Naive thymus-derived CD8-positive, alpha-beta T cell (primary cell): ENCODE data around the gene ASXL1. TPM values are rescaled to one million over a fixed set of nuclear protein-coding genes. Genes with fewer than 3 reads are reported as not detected.
"Not testable (repeated sequence)": the region's sequence is repeated elsewhere in the genome, so short reads cannot be mapped to it uniquely, and the experiment has no call there.

Experiments
- ATAC-seq, 2 donors: fragments of 150-1000 bp; cut with Tn5 transposase in 1 of 2; sonication (Bioruptor Pico), chemical (Tn5 transposase) in 1 of 2; 1 replicate in 1 of 2; 2 replicates in 1 of 2; pipeline ENCODE4 v1.10.0; 2021; ENCODE audit warnings: mild to moderate bottlenecking in 2 of 2, moderate library complexity in 2 of 2
- POLR2A ChIA-PET: fragments of 350-600 bp; sonication (Branson Sonifier 250); formaldehyde crosslinking; loops from one replicate; lab custom pipeline; 2021; ENCODE audit warnings: antibody characterized with exemption; lab: Charles Lee
- DNase-seq, 10 donors: peaks; one replicate each; pipeline versions ENCODE4 v3.0.0 to v3.0.0-alpha.2; 2020 to 2022
- H3K27ac Mint-ChIP-seq, 10 donors: one replicate each; pipeline ENCODE4 v1.8.0; 2020 to 2022; ENCODE audit warnings: mild to moderate bottlenecking in 10 of 10, mixed read lengths in 10 of 10, moderate library complexity in 4 of 10, inconsistent platforms in 1 of 10
- H3K27me3 Mint-ChIP-seq, 5 donors: one replicate each; pipeline ENCODE4 v1.8.0; 2021 to 2022; ENCODE audit warnings: mixed read lengths in 5 of 5
- H3K36me3 Mint-ChIP-seq, 3 donors: one replicate each; pipeline ENCODE4 v1.8.0; 2020 to 2022; ENCODE audit warnings: mixed read lengths in 3 of 3, mild to moderate bottlenecking in 2 of 3, inconsistent platforms in 1 of 3
- H3K4me1 Mint-ChIP-seq, 4 donors: one replicate each; pipeline ENCODE4 v1.8.0; 2021 to 2022; ENCODE audit warnings: mixed read lengths in 4 of 4
- H3K4me3 Mint-ChIP-seq, 10 donors: one replicate each; pipeline ENCODE4 v1.8.0; 2020 to 2022; ENCODE audit warnings: mild to moderate bottlenecking in 10 of 10, mixed read lengths in 10 of 10, moderate library complexity in 6 of 10, inconsistent platforms in 1 of 10
- H3K9me3 Mint-ChIP-seq, 9 donors: one replicate each; pipeline ENCODE4 v1.8.0; 2020 to 2022; ENCODE audit warnings: mixed read lengths in 9 of 9, mild to moderate bottlenecking in 3 of 9, inconsistent platforms in 1 of 9, moderate library complexity in 1 of 9
- polyA plus RNA-seq, 3 donors: library from polyadenylated mRNA; unstranded; fragments of 300-500 nt; fragmentation: Illumina TruSeq; gene quantifications; one replicate each; pipeline ENCODE4 v1.2.3, GENCODE V29; 2021
- total RNA-seq, 8 experiments: library from RNA in 2 of 8; stranded (reverse) in 2 of 8; gene quantifications; one replicate each; pipeline ENCODE4 v1.2.3 and lab custom pipeline; 2021 to 2026

The ASXL1 gene
- total and polyA plus RNA-seq, 5 experiments from 2014 or later = 15.2 to 149 (median 20.1) TPM

DNA sequence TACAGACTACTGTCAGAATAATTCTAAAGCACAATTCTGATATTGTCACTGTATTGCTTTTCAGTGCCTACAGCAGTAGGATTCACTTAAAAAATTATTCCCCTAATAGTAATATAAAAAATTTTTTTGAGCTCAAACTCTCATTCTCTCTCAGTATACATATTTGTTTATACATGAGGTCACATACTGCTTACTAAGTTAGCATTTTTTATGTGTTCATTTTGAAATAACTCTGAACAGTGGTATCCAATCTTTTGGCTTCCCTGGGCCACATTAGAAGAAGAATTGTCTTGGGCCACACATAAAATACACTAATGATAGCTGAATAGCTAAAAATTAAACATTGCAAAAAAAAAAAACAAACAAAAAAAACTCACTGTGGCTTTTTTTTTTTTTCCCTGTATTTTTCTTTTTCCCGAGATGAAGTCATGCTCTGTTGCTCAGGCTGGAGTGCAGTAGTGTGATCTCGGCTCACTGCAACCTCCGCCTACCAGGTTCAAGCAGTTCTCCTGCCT, 38.6 kb downstream of the ASXL1 start:
- Mint-ChIP-seq H3K36me3 (peaks cover 21 to 70% (median 42%) of the 10 kb centered on the region in 3 donors), H3K4me3 (no peak overlapping the region), H3K27me3 (no peaks in the 10 kb centered on the region), H3K9me3 (peaks cover 0 to 28% (median 18%) of the 10 kb centered on the region in 9 donors), H3K27ac (peak overlapping the region in 1 of 10 donors; percentile 58), H3K4me1 (peaks cover 23 to 48% (median 37%) of the 10 kb centered on the region in 4 donors)
- POLR2A ChIA-PET = interaction anchor here (1.2 kb wide), 1 partner anchor 10 kb away, joined by 4 read pairs; no protein-coding TSS in a partner anchor
- no peak for ATAC-seq
- DNase-seq = no peak

GRCh38 chr20:32397567-32398084, 39.5 kb downstream of the ASXL1 start:
- H3K4me1 Mint-ChIP-seq = peaks cover 24 to 52% (median 36%) of the 10 kb centered on the region in 4 donors
- H3K4me3 Mint-ChIP-seq = no peak overlapping the region
- DNase-seq (no peak), ATAC-seq (no peak)
- peaks cover 0 to 28% (median 18%) of the 10 kb centered on the region in 9 donors for H3K9me3 Mint-ChIP-seq
- H3K27me3 Mint-ChIP-seq = no peaks in the 10 kb centered on the region
- H3K36me3 Mint-ChIP-seq = peaks cover 21 to 73% (median 42%) of the 10 kb centered on the region in 3 donors
- POLR2A ChIA-PET = no interaction called here
- peak overlapping the region in 4 of 10 donors; percentile 9 to 44 (median 26) for H3K27ac Mint-ChIP-seq

DNA sequence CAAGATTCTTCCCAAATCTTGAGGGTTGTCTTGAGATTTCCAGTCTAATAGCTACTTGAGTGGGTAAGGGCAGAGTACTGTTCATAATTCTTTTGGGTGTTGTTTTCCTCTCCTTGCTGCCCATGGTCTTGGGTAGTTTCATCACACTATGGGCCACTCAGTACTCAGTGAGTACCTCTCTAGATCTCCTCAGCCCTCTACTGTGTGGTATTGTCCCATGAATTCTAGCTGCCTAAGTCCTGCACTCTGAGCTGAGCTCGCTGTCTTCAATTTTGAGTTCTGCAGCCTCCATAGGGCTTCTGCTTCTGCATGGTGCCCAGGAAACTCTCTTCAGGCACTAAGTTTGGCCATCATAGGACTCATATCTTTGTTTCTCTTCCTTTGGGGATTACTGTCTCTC, 42.3 kb downstream of the ASXL1 start:
- Mint-ChIP-seq H3K36me3 (peaks cover 13 to 54% (median 27%) of the 10 kb centered on the region in 3 donors), H3K4me1 (peaks cover 32 to 51% (median 42%) of the 10 kb centered on the region in 4 donors), H3K4me3 (peak overlapping the region in 7 of 10 donors; percentile 1 to 40 (median 16)), H3K27ac (peak overlapping the region in 8 of 10 donors; percentile 6 to 82 (median 32)), H3K27me3 (no peaks in the 10 kb centered on the region), H3K9me3 (peaks cover 0 to 14% (median 10%) of the 10 kb centered on the region in 9 donors)
- ATAC-seq = no peak
- POLR2A ChIA-PET = interaction anchor here (1.0 to 1.1 kb wide), 2 partner anchors 41 to 251 kb away, joined by 3 to 5 read pairs; no protein-coding TSS in a partner anchor
- no peak for DNase-seq

DNA sequence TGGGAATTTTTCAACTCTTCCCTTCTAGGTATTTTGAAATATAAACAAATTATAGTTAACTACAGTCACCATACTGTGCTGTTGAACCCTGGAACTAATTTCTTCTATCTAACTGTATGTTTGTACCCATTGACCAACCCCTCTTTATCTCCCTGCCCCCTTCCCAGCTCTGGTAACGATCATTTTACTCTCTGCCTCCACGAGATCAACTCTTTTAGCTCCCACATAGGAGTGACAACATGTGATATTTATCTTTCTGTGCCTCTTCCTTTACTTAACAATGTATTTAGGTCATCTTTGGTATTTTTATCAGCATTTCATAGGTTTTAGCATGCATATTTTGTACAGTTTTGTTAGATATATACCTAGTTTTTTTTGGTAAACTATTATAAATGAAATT, 45.9 kb downstream of the ASXL1 start:
- POLR2A ChIA-PET = no interaction called here
- H3K27me3 Mint-ChIP-seq = no peaks in the 10 kb centered on the region
- H3K9me3 Mint-ChIP-seq = no peaks in the 10 kb centered on the region
- peaks cover 0 to 35% (median 17%) of the 10 kb centered on the region in 3 donors for H3K36me3 Mint-ChIP-seq
- H3K4me1 Mint-ChIP-seq = peaks cover 40 to 71% (median 67%) of the 10 kb centered on the region in 4 donors
- no peak for ATAC-seq
- DNase-seq = no peak
- peak overlapping the region in 8 of 10 donors; percentile 1 to 45 (median 34) for H3K27ac Mint-ChIP-seq
- no peak overlapping the region for H3K4me3 Mint-ChIP-seq

- Mint-ChIP-seq H3K27me3 (no peaks in the 10 kb centered on the region), H3K4me3 (peak overlapping the region; percentile 48 to 89 (median 83)), H3K36me3 (peaks cover 0 to 13% (median 3%) of the 10 kb centered on the region in 3 donors), H3K4me1 (peaks cover 26 to 70% (median 59%) of the 10 kb centered on the region in 4 donors), H3K27ac (peak overlapping the region; percentile 80 to 98 (median 95)), H3K9me3 (no peaks in the 10 kb centered on the region)
- POLR2A ChIA-PET = interaction anchor here (0.8 to 5.5 kb wide), 3 partner anchors 10 to 48 kb away, joined by 4 to 23 read pairs (median 7); partner anchors contain the start of gene ASXL1
- DNase-seq (no peak), ATAC-seq (no peak)
These were observed 48.6 kb downstream of the ASXL1 start for GRCh38 chr20:32406701-32407100.

DNA sequence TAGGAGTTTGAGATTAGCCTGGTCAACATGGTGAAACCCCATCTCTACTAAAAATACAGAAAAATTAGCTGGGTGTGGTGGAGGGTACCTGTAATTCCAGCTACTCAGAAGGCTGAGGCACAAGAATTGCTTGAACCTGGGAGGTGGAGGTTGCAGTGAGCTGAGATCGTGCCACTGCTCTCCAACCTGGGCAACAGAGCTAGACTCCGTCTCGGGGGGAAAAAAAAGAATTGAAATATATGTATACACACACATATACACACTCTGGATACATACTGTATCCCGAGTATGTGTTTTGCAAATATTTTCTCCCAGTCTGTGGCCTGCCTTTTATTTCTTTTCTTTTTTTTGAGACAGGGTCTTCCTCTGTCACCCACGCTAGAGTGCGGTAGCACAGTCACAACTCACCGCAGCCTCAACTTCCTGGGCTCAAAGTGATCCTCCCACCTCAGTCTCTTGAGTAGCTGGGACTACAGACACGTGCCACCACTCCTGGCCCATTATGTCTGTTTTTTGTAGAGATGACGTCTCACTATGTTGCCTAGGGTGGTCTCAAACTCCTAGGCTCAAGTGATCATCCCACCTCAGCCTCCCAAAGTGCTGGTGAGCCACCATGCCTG, 49.1 kb downstream of the ASXL1 start:
- ATAC-seq = peak; percentile 97 to 99
- not testable (repeated sequence) for H3K27me3 Mint-ChIP-seq, H3K36me3 Mint-ChIP-seq, H3K9me3 Mint-ChIP-seq
- Mint-ChIP-seq H3K4me1 (peaks cover 30 to 71% (median 64%) of the 10 kb centered on the region in 4 donors), H3K4me3 (peak overlapping the region; percentile 66 to 89 (median 83)), H3K27ac (peak overlapping the region; percentile 80 to 98 (median 95))
- POLR2A ChIA-PET = interaction anchor here (0.9 to 5.5 kb wide), 3 partner anchors 11 to 103 kb away, joined by 3 to 23 read pairs (median 4); partner anchors contain the start of gene ASXL1
- DNase-seq = peak; percentile 32 to 90 (median 74)

GRCh38 chr20:32411955-32412706, 54.0 kb downstream of the ASXL1 start:
- peaks cover 35 to 78% (median 75%) of the 10 kb centered on the region in 4 donors for H3K4me1 Mint-ChIP-seq
- POLR2A ChIA-PET = interaction anchor here (0.6 to 0.8 kb wide), 4 partner anchors 8 to 161 kb away, joined by 3 to 7 read pairs (median 4); no protein-coding TSS in a partner anchor
- H3K27me3 Mint-ChIP-seq = no peaks in the 10 kb centered on the region
- DNase-seq (peak in 3 of 10 donors; percentile 16 to 31 (median 27)), ATAC-seq (peak in 1 of 2 donors; percentile 12)
- H3K4me3 Mint-ChIP-seq = peak overlapping the region in 9 of 10 donors; percentile 12 to 70 (median 54)
- peaks cover 0 to 17% (median 4%) of the 10 kb centered on the region in 3 donors for H3K36me3 Mint-ChIP-seq
- no peaks in the 10 kb centered on the region for H3K9me3 Mint-ChIP-seq
- H3K27ac Mint-ChIP-seq = peak overlapping the region; percentile 6 to 86 (median 52)

- Mint-ChIP-seq H3K4me3 (peak overlapping the region in 7 of 10 donors; percentile 4 to 51 (median 22)), H3K9me3 (no peaks in the 10 kb centered on the region), H3K27me3 (no peaks in the 10 kb centered on the region), H3K36me3 (peaks cover 0 to 20% (median 9%) of the 10 kb centered on the region in 3 donors), H3K27ac (peak overlapping the region; percentile 1 to 58 (median 24)), H3K4me1 (peaks cover 38 to 68% (median 56%) of the 10 kb centered on the region in 4 donors)
- ATAC-seq (no peak), DNase-seq (no peak)
- POLR2A ChIA-PET = interaction anchor here (1.8 kb wide), 1 partner anchor 57 kb away, joined by 5 read pairs; the partner anchor contains the start of gene ASXL1
These were observed 57.4 kb downstream of the ASXL1 start for GRCh38 chr20:32415494-32415893.

GRCh38 chr20:32416206-32416605, 58.1 kb downstream of the ASXL1 start:
- peaks cover 0 to 20% (median 9%) of the 10 kb centered on the region in 3 donors for H3K36me3 Mint-ChIP-seq
- H3K9me3 Mint-ChIP-seq = no peaks in the 10 kb centered on the region
- H3K27me3 Mint-ChIP-seq = no peaks in the 10 kb centered on the region
- ATAC-seq = no peak
- peak overlapping the region in 2 of 10 donors; percentile 27 to 54 for H3K4me3 Mint-ChIP-seq
- peak overlapping the region in 2 of 10 donors; percentile 61 for H3K27ac Mint-ChIP-seq
- H3K4me1 Mint-ChIP-seq = peaks cover 40 to 69% (median 54%) of the 10 kb centered on the region in 4 donors
- DNase-seq = no peak
- POLR2A ChIA-PET = no interaction called here

DNA sequence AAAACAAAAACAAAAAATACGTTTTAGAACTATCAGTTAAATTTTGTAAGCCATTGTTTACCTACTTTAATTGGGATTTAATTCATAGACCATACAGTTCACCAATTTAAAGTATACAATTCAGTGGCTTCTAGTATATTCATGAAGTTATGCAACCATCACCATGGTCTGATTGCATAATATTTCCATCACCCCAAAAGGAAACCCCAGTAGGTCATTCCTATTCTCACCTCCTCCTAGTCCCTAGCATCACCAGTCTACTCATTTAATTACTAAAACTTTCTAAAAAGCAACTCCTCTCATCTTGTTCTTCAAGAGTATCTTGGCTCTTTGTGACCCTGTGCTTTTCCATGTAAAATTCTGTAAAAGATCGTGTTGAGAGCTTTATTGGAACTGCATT, 60.2 kb downstream of the ASXL1 start:
- no peak for ATAC-seq
- Mint-ChIP-seq H3K27ac (peak overlapping the region in 4 of 10 donors; percentile 8 to 26 (median 20)), H3K27me3 (no peaks in the 10 kb centered on the region), H3K4me3 (peak overlapping the region in 1 of 10 donors; percentile 13), H3K9me3 (no peaks in the 10 kb centered on the region), H3K36me3 (peaks cover 0 to 18% (median 7%) of the 10 kb centered on the region in 3 donors), H3K4me1 (peaks cover 33 to 53% (median 42%) of the 10 kb centered on the region in 4 donors)
- no peak for DNase-seq
- POLR2A ChIA-PET = interaction anchor here (0.6 to 0.7 kb wide), 2 partner anchors 15 to 92 kb away, joined by 3 to 8 read pairs; no protein-coding TSS in a partner anchor

DNA sequence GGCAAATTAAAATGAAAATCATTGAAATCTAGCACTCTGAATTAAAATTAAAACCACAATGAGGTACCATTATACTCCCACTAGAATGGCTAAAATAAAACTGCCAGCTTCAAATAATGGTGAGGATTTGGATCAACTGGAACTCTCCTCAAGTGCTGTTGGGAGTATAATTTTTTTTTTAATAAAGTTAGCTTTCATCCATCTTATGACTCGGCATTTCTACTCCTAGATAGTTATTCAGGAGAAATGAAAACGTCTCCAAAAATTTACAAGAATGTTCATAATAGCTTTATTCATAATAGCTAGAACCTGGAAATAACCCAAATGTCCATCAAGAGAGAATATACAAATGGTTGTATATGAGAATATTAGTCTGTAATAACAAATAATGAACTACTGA, 63.2 kb downstream of the ASXL1 start:
- Mint-ChIP-seq H3K4me3 (peak overlapping the region in 1 of 10 donors; percentile 24), H3K9me3 (no peaks in the 10 kb centered on the region), H3K27me3 (no peaks in the 10 kb centered on the region), H3K4me1 (peaks cover 15 to 34% (median 29%) of the 10 kb centered on the region in 4 donors), H3K27ac (peak overlapping the region in 1 of 10 donors; percentile 13), H3K36me3 (peaks cover 0 to 8% (median 5%) of the 10 kb centered on the region in 3 donors)
- ATAC-seq = no peak
- no peak for DNase-seq
- POLR2A ChIA-PET = no interaction called here
